Measurements from ENCODE around the gene GDA. TPM values are rescaled to one million over a fixed set of nuclear protein-coding genes. Genes with fewer than 3 reads are reported as not detected.

Gene GDA
- total and polyA plus RNA-seq, 4 donors: 0.37 to 24.4 (median 19.5) TPM

DNA sequence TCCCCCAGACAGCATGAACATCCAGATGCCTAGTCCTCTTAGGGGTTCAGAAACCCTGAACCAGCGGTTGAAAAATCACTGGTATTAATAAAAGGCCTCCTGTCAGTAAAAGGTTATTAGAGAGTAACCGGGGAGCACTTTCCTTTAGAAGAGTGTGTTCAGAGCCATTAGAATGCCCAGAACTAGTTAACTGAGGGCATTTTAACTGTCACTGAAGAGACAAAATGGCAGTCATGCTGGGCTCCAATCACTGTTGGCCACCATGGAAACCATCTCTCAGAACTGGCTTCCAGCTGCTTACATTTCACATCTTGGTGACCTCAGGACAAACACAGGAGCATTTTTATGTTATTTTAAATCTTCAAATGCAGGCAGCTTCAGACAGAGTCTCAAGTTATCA is 36.2 kb upstream of the GDA start:
- Histone ChIP-seq H3K9ac (ENCODE audit: low read depth in 1 of 2, low read length in 2 of 2) (no peak overlapping the region), H3K27me3 (ENCODE audit: control insufficient read depth in 4 of 4, insufficient read depth in 4 of 4, low read length in 3 of 4) (no peaks in the 10 kb centered on the region), H3K27ac (ENCODE audit: low read depth in 1 of 2, low read length in 2 of 2) (no peak overlapping the region), H3K4me1 (ENCODE audit: control insufficient read depth in 4 of 4, insufficient read depth in 4 of 4, low read length in 3 of 4) (no peaks in the 10 kb centered on the region), H3K36me3 (ENCODE audit: control insufficient read depth in 4 of 4, insufficient read depth in 3 of 4, low read depth in 1 of 4, low read length in 3 of 4) (no peaks in the 10 kb centered on the region), H3K9me3 (ENCODE audit: control insufficient read depth in 4 of 4, low read length in 3 of 4) (no peaks in the 10 kb centered on the region), H3K4me3 (ENCODE audit: low read depth in 1 of 3, low read length in 3 of 3) (no peak overlapping the region)
- TF ChIP-seq CTCF (IDR thresholded peaks at IDR 0.05; ENCODE audit: low read depth, low read length, missing input control): no peak
- no peak for TF ChIP-seq NR2F2 (IDR thresholded peaks at IDR 0.05)
- TF ChIP-seq FOXA1 (IDR thresholded peaks at IDR 0.05): no peak
- TF ChIP-seq ZBTB33 (IDR thresholded peaks at IDR 0.05): no peak
- no peak for TF ChIP-seq GABPA (IDR thresholded peaks at IDR 0.05 in 1 of 2, conservative IDR thresholded peaks at IDR 0.05 in 1 of 2)
- WGBS: 99% methylated on average over 2 of the region's 2 CpGs
- DNase-seq (ENCODE audit: low spot score): no peak

DNA sequence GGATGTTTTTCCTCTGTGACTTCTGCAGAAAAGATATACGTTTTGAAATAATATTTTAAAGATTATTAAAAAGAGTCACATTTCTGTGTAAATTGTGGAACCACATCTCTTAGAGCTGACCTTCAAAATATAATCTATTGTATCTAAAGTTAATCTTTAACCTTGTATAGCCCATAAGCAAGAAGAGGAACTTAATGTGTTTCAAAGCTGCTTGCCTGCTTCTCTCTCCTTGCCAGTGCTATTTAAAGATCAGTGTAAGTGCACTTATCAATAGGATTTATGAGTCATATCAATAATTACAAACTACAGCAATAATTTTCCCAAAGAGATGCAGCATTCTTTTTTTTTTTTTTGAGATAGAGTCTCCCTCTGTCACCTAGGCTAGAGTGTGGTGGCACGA is 29.4 kb upstream of the GDA start:
- no peak for TF ChIP-seq EGR1 (IDR thresholded peaks at IDR 0.05; ENCODE audit: low read depth in 2 of 2)
- WGBS: 45% methylated on average over 2 of the region's 2 CpGs
- no peaks in the 10 kb centered on the region for H3K36me3 ChIP-seq (ENCODE audit: control insufficient read depth in 4 of 4, insufficient read depth in 3 of 4, low read depth in 1 of 4, low read length in 3 of 4)
- H3K4me3 ChIP-seq (ENCODE audit: low read depth in 1 of 3, low read length in 3 of 3): no peak overlapping the region
- no peaks in the 10 kb centered on the region for H3K27me3 ChIP-seq (ENCODE audit: control insufficient read depth in 4 of 4, insufficient read depth in 4 of 4, low read length in 3 of 4)
- no peak overlapping the region for H3K9ac ChIP-seq (ENCODE audit: low read depth in 1 of 2, low read length in 2 of 2)
- H3K27ac ChIP-seq (ENCODE audit: low read depth in 1 of 2, low read length in 2 of 2): no peak overlapping the region
- no peak for DNase-seq (ENCODE audit: low spot score)
- H3K4me1 ChIP-seq (ENCODE audit: control insufficient read depth in 4 of 4, insufficient read depth in 4 of 4, low read length in 3 of 4): peaks cover 0 to 10% (median 6%) of the 10 kb centered on the region in 4 donors
- no peaks in the 10 kb centered on the region for H3K9me3 ChIP-seq (ENCODE audit: control insufficient read depth in 4 of 4, low read length in 3 of 4)

DNA sequence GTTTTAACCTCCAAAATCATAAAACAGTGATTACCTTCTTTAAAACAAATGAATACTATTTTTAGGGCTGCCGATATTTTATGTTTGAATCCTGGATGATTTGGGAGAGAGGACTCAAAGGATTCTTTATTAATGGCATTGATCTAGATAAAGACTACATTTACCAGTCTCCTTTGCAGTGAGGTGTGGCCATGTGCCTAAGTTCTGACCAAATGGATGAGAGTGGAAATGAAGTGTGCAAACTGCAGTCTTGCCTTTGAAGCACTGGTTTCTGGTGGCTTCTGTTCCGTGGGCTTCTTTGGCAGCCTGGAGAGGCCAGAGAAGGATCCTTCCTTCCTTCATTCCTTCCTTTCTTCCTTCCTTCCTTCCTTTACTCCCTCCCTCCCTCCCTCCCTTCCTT is 24.3 kb upstream of the GDA start:
- H3K9me3 ChIP-seq (ENCODE audit: control insufficient read depth in 4 of 4, low read length in 3 of 4): no peaks in the 10 kb centered on the region
- DNase-seq (ENCODE audit: low spot score): no peak
- no peak overlapping the region for H3K27ac ChIP-seq (ENCODE audit: low read depth in 1 of 2, low read length in 2 of 2)
- no peak overlapping the region for H3K9ac ChIP-seq (ENCODE audit: low read depth in 1 of 2, low read length in 2 of 2)
- 76% methylated on average over 2 of the region's 2 CpGs for WGBS
- no peaks in the 10 kb centered on the region for H3K27me3 ChIP-seq (ENCODE audit: control insufficient read depth in 4 of 4, insufficient read depth in 4 of 4, low read length in 3 of 4)
- peaks cover 7 to 30% (median 23%) of the 10 kb centered on the region in 4 donors for H3K4me1 ChIP-seq (ENCODE audit: control insufficient read depth in 4 of 4, insufficient read depth in 4 of 4, low read length in 3 of 4)
- no peak overlapping the region for H3K4me3 ChIP-seq (ENCODE audit: low read depth in 1 of 3, low read length in 3 of 3)
- H3K36me3 ChIP-seq (ENCODE audit: control insufficient read depth in 4 of 4, insufficient read depth in 3 of 4, low read depth in 1 of 4, low read length in 3 of 4): no peaks in the 10 kb centered on the region
- TF ChIP-seq SP1 (IDR thresholded peaks at IDR 0.05) (no peak), HNF4G (IDR thresholded peaks at IDR 0.05) (no peak), TAF1 (conservative IDR thresholded peaks at IDR 0.05) (no peak), ZBTB33 (IDR thresholded peaks at IDR 0.05) (no peak), ATF3 (IDR thresholded peaks at IDR 0.05) (no peak), YY1 (IDR thresholded peaks at IDR 0.05) (no peak), FOXA1 (IDR thresholded peaks at IDR 0.05) (no peak), JUND (IDR thresholded peaks at IDR 0.05) (no peak), RXRA (IDR thresholded peaks at IDR 0.05) (no peak), FOXA2 (IDR thresholded peaks at IDR 0.05) (no peak), CTCF (IDR thresholded peaks at IDR 0.05; ENCODE audit: low read depth, low read length, missing input control) (no peak), REST (IDR thresholded peaks at IDR 0.05) (no peak)
- TF ChIP-seq, protein P1, sequence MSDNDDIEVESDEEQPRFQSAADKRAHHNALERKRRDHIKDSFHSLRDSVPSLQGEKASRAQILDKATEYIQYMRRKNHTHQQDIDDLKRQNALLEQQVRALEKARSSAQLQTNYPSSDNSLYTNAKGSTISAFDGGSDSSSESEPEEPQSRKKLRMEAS (IDR thresholded peaks at IDR 0.05): no peak
